ENCODE results near the gene EXOSC5.

GRCh38 chr19:41355802-41356201 is 41.4 kb downstream of the EXOSC5 start:
- no peak for TF ChIP-seq CTCF (IDR thresholded peaks at IDR 0.05)
- no peak for TF ChIP-seq POLR2A (IDR thresholded peaks at IDR 0.05)

Data from body of pancreas (tissue), 4 donors.